Measurements from ENCODE around the gene FYTTD1. TPM values are rescaled to one million over a fixed set of nuclear protein-coding genes. Genes with fewer than 3 reads are reported as not detected.

Gene FYTTD1
- 70.7 TPM for total RNA-seq (2021; ENCODE audit: unreplicated experiment)
- polyA plus RNA-seq (2012): 16.1 and 24.0 TPM in 2 replicates
- percentile 83 among the genes with signal in this experiment for Bru-seq, nascent RNA
- percentile 96 among the genes with signal in this experiment for BruChase-seq, experiment 1, labeled RNA remaining after a 6-hour chase
- percentile 88 among the genes with signal in this experiment for BruChase-seq, experiment 2, labeled RNA remaining after a 2-hour chase
- long read RNA-seq, full-length matches to known transcripts: 159 of 208 reads
- long read RNA-seq, partial matches to known transcripts: 25 of 208 reads
- long read RNA-seq, other reads (novel, unspliced or antisense): 24 of 208 reads

- no TSS peak for BruUV-seq (replicated peaks)
- intact Hi-C loops (cut with micrococcal nuclease): loop anchor here (2.0 kb wide), 1 partner anchor 37 kb away; no protein-coding TSS in a partner anchor
- no peak for TF ChIP-seq TCF7L2 (IDR thresholded peaks at IDR 0.05; ENCODE audit: borderline replicate concordance, extremely low read depth, insufficient read depth, insufficient read length)
- TF ChIP-seq POLR2A (IDR thresholded peaks at IDR 0.05; ENCODE audit: borderline replicate concordance, extremely low read depth, insufficient read depth, insufficient read length): peak; percentile 84
- no peak for TF ChIP-seq RAD21 (IDR thresholded peaks at IDR 0.05; ENCODE audit: low read depth)
- TF ChIP-seq REST (IDR thresholded peaks at IDR 0.05; ENCODE audit: low read depth): no peak
- peak; percentile 86 for TF ChIP-seq SIN3A (IDR thresholded peaks at IDR 0.05; ENCODE audit: low read depth)
- TF ChIP-seq CBX3 (IDR thresholded peaks at IDR 0.05; ENCODE audit: low read depth): no peak
- no peak for TF ChIP-seq SRF (IDR thresholded peaks at IDR 0.05; ENCODE audit: low read depth)
- peak; percentile 72 for TF ChIP-seq MAX (IDR thresholded peaks at IDR 0.05)
- no peak for TF ChIP-seq EZH2phosphoT487 (IDR thresholded peaks at IDR 0.05; ENCODE audit: borderline replicate concordance)
- peak; percentile 59 for TF ChIP-seq EGR1 (IDR thresholded peaks at IDR 0.05; ENCODE audit: low read depth)
- no peak for TF ChIP-seq JUND (IDR thresholded peaks at IDR 0.05)
- TF ChIP-seq CEBPB (IDR thresholded peaks at IDR 0.05; ENCODE audit: low read depth): no peak
- TF ChIP-seq ZNF274 (IDR thresholded peaks at IDR 0.05; ENCODE audit: low read depth, low read length): no peak
- no peak for TF ChIP-seq SP1 (IDR thresholded peaks at IDR 0.05; ENCODE audit: low read depth)
- no peak for TF ChIP-seq ATF3 (IDR thresholded peaks at IDR 0.05)
- peak in 2 of 3 experiments; percentile 26 to 33; a peak in 2 of 6 replicates for TF ChIP-seq CTCF (IDR thresholded peaks at IDR 0.05 in 2 of 3, conservative IDR thresholded peaks at IDR 0.05 in 1 of 3; ENCODE audit: borderline replicate concordance in 1 of 3, insufficient read depth in 1 of 3, low read depth in 2 of 3, low read length in 2 of 3)
These were observed at the start of gene FYTTD1 for GRCh38 chr3:197749601-197750395. Gene FYTTD1 (plus strand): TSS chr3:197749883. CDS start chr3:197749972, 89 bp downstream.

More at GRCh38 chr3:197749601-197750395, at the start of gene FYTTD1:
- Histone ChIP-seq H3K9me3 (ENCODE audit: control insufficient read depth in 1 of 2, insufficient read depth in 1 of 2, low read depth in 1 of 2, low read length in 2 of 2) (no peaks in the 10 kb centered on the region), H3K9me2 (ENCODE audit: insufficient read depth) (no peaks in the 10 kb centered on the region), H3K4me3 (replicated peaks in 1 of 2; ENCODE audit: low read depth in 1 of 2, low read length in 2 of 2) (peak within 1 kb of the TSS; percentile 70 to 93), H3K27me3 (ENCODE audit: insufficient read depth, low read length) (no peaks in the 10 kb centered on the region), H2AFZ (ENCODE audit: low read depth, low read length, poor library complexity, severe bottlenecking) (peak within 1 kb of the TSS; percentile 72), H3K36me3 (ENCODE audit: control insufficient read depth in 1 of 2, insufficient read depth in 2 of 2, low read length in 2 of 2) (no peaks in the 10 kb centered on the region), H4K20me1 (ENCODE audit: insufficient read depth) (peaks cover 11% of the 10 kb centered on the region; the same call in 1 of the 2 replicates), H3K9ac (ENCODE audit: low read length) (peak within 1 kb of the TSS; percentile 86), H3K4me1 (ENCODE audit: control insufficient read depth in 1 of 2, insufficient read depth in 2 of 2, low read length in 2 of 2) (peaks cover 9 to 41% of the 10 kb centered on the region in 2 experiments; a peak in 3 of 4 replicates), H3K4me2 (ENCODE audit: low read length) (peak within 1 kb of the TSS; percentile 99), H3K79me2 (ENCODE audit: insufficient read depth, low read length) (peaks cover 47% of the 10 kb centered on the region), H3K27ac (ENCODE audit: low read depth, low read length) (peak within 1 kb of the TSS; percentile 85)
- ChIA-PET POLR2A (interaction anchor here (0.7 kb wide), 1 partner anchor 38 kb away, joined by 4 read pairs; no protein-coding TSS in a partner anchor), RAD21 (ENCODE audit: low non-redundant PET in 1 of 2, low total read pairs in 2 of 2, uncharacterized antibody in 2 of 2, unreplicated experiment in 2 of 2) (interaction anchor here in 1 of 2 experiments (0.6 kb wide), 1 partner anchor 39 kb away, joined by 3 read pairs; no protein-coding TSS in a partner anchor), CTCF (interaction anchor here (1.0 kb wide), 1 partner anchor 151 kb away, joined by 4 read pairs; no protein-coding TSS in a partner anchor)
- DNase-seq (ENCODE audit: low read depth, low spot score) (peak; percentile 61), ATAC-seq (peak; percentile 93)

All from HCT116 (cell line).